Measurements from ENCODE around the gene IL17REL.

Gene IL17REL

GRCh38 chr22:50012211-50013181, at the start of gene IL17REL:
Gene IL17REL, minus strand, starts transcription at chr22:50012765. Its CDS starts 119 bp downstream, at chr22:50012646.
- in situ Hi-C loops (cut with HindIII; ENCODE audit: low pct_unique_long_range_greater_than_20kb, low sequenced_read_pairs) = no loop called here
- no peak for DNase-seq (ENCODE audit: low read depth in 1 of 2, low spot score in 1 of 2)
- TF ChIP-seq JUND (IDR thresholded peaks at IDR 0.05; ENCODE audit: low read depth) = no peak

GRCh38 chr22:50061824-50062355, 49.3 kb upstream of the IL17REL start:
- no peak for TF ChIP-seq JUND (IDR thresholded peaks at IDR 0.05; ENCODE audit: low read depth)
- no peak for DNase-seq (ENCODE audit: low read depth in 1 of 2, low spot score in 1 of 2)
- in situ Hi-C loops (cut with HindIII; ENCODE audit: low pct_unique_long_range_greater_than_20kb, low sequenced_read_pairs) = no loop called here

GRCh38 chr22:50061141-50061823, 48.7 kb upstream of the IL17REL start:
- no peak for DNase-seq (ENCODE audit: low read depth in 1 of 2, low spot score in 1 of 2)
- no peak for TF ChIP-seq JUND (IDR thresholded peaks at IDR 0.05; ENCODE audit: low read depth)

GRCh38 chr22:50060441-50061140, 48.0 kb upstream of the IL17REL start:
- no peak for TF ChIP-seq JUND (IDR thresholded peaks at IDR 0.05; ENCODE audit: low read depth)
- DNase-seq (ENCODE audit: low read depth in 1 of 2, low spot score in 1 of 2) = peak in 1 of 2 experiments; percentile 26
- in situ Hi-C loops (cut with HindIII; ENCODE audit: low pct_unique_long_range_greater_than_20kb, low sequenced_read_pairs) = no loop called here

More at GRCh38 chr22:50061141-50061823, 48.7 kb upstream of the IL17REL start:
- in situ Hi-C loops (cut with HindIII; ENCODE audit: low pct_unique_long_range_greater_than_20kb, low sequenced_read_pairs) = no loop called here

GRCh38 chr22:50059881-50060262, 47.3 kb upstream of the IL17REL start:
- DNase-seq (ENCODE audit: low read depth in 1 of 2, low spot score in 1 of 2) = no peak
- in situ Hi-C loops (cut with HindIII; ENCODE audit: low pct_unique_long_range_greater_than_20kb, low sequenced_read_pairs) = no loop called here
- TF ChIP-seq JUND (IDR thresholded peaks at IDR 0.05; ENCODE audit: low read depth) = no peak

GRCh38 chr22:50058906-50059880, 46.6 kb upstream of the IL17REL start:
- in situ Hi-C loops (cut with HindIII; ENCODE audit: low pct_unique_long_range_greater_than_20kb, low sequenced_read_pairs) = no loop called here
- DNase-seq (ENCODE audit: low read depth in 1 of 2, low spot score in 1 of 2) = peak in 1 of 2 experiments; percentile 57
- TF ChIP-seq JUND (IDR thresholded peaks at IDR 0.05; ENCODE audit: low read depth) = no peak

- no peak for TF ChIP-seq JUND (IDR thresholded peaks at IDR 0.05; ENCODE audit: low read depth)
- in situ Hi-C loops (cut with HindIII; ENCODE audit: low pct_unique_long_range_greater_than_20kb, low sequenced_read_pairs) = no loop called here
- DNase-seq (ENCODE audit: low read depth in 1 of 2, low spot score in 1 of 2) = no peak
These were observed 45.7 kb upstream of the IL17REL start, which contains the start of gene TTLL8 for GRCh38 chr22:50058061-50058905. Gene TTLL8, minus strand, starts transcription at chr22:50058298.

- no peak for DNase-seq (ENCODE audit: low read depth in 1 of 2, low spot score in 1 of 2)
- TF ChIP-seq JUND (IDR thresholded peaks at IDR 0.05; ENCODE audit: low read depth) = no peak
- in situ Hi-C loops (cut with HindIII; ENCODE audit: low pct_unique_long_range_greater_than_20kb, low sequenced_read_pairs) = no loop called here
These were observed 44.9 kb upstream of the IL17REL start for GRCh38 chr22:50057278-50058060.

GRCh38 chr22:50056214-50056972, 43.8 kb upstream of the IL17REL start:
- in situ Hi-C loops (cut with HindIII; ENCODE audit: low pct_unique_long_range_greater_than_20kb, low sequenced_read_pairs) = no loop called here
- no peak for DNase-seq (ENCODE audit: low read depth in 1 of 2, low spot score in 1 of 2)

More at GRCh38 chr22:50056214-50056972, 43.8 kb upstream of the IL17REL start:
- TF ChIP-seq JUND (IDR thresholded peaks at IDR 0.05; ENCODE audit: low read depth) = no peak
